Measurements from ENCODE around the gene EFEMP2.

EFEMP2 gene

DNA sequence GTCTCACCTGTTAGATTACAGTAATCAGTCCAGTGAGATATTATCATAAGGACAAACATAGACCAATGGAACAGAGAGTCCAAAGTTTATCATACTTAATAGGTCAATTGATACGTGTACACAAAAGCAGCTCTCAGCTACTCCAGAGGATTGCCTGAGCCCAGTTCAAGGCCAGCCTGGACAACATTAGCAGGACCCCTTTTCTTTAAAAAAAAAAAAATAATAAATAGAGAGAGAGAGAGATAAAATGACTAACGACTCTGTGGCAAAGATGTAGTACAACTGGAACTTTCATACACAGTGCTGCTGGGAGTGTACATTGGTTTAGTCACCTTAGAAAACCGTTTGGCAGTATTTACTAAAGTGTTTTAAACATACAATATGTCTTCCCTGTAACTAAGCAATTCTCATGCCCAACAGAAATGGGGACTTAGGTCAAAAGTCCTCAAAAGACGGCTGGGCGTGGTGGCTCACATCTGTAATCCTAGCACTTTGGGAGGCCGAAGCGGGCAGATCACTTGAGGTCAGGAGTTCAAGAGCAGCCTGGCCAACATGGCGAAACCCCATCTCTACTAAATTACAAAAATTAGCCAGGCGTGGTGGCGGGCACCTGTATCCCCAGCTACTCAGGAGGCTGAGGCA is 28.2 kb downstream of the EFEMP2 start:
- H3K79me2 ChIP-seq (ENCODE audit: insufficient read depth, low read length), result no peaks in the 10 kb centered on the region
- no peak overlapping the region for H3K4me2 ChIP-seq (ENCODE audit: low read depth, low read length, poor library complexity, severe bottlenecking)
- H3K4me1 ChIP-seq (ENCODE audit: insufficient read depth, low read length, poor library complexity, severe bottlenecking), result no peaks in the 10 kb centered on the region
- H3F3A ChIP-seq (ENCODE audit: low read depth), result no peaks in the 10 kb centered on the region
- H3K9ac ChIP-seq (ENCODE audit: low read depth, low read length, poor library complexity, severe bottlenecking), result no peak overlapping the region
- TF ChIP-seq EZH2phosphoT487 (IDR thresholded peaks at IDR 0.05; ENCODE audit: borderline replicate concordance) (no peak), CTCF (conservative IDR thresholded peaks at IDR 0.05; ENCODE audit: low read length) (no peak)
- H3K9me3 ChIP-seq (ENCODE audit: insufficient read depth, low read depth, low read length), result no peaks in the 10 kb centered on the region
- H3K27me3 ChIP-seq (ENCODE audit: insufficient read depth, low read length, poor library complexity, severe bottlenecking), result no peaks in the 10 kb centered on the region
- no peaks in the 10 kb centered on the region for H3K9me2 ChIP-seq (replicated peaks; ENCODE audit: low read depth, low read length)
- H3K4me3 ChIP-seq (ENCODE audit: low read length, poor library complexity, severe bottlenecking), result no peak overlapping the region
- no peaks in the 10 kb centered on the region for H4K20me1 ChIP-seq (ENCODE audit: insufficient read depth, low read length, poor library complexity, severe bottlenecking)
- H2AFZ ChIP-seq (ENCODE audit: low read length), result no peak overlapping the region
- no peaks in the 10 kb centered on the region for H3K36me3 ChIP-seq (ENCODE audit: insufficient read depth, low read length)

- Histone ChIP-seq H3K9me3 (ENCODE audit: insufficient read depth, low read depth, low read length) (no peaks in the 10 kb centered on the region), H4K20me1 (ENCODE audit: insufficient read depth, low read length, poor library complexity, severe bottlenecking) (no peaks in the 10 kb centered on the region), H3F3A (ENCODE audit: low read depth) (no peaks in the 10 kb centered on the region), H3K4me3 (ENCODE audit: low read length, poor library complexity, severe bottlenecking) (no peak overlapping the region), H3K27me3 (ENCODE audit: insufficient read depth, low read length, poor library complexity, severe bottlenecking) (no peaks in the 10 kb centered on the region), H3K79me2 (ENCODE audit: insufficient read depth, low read length) (no peaks in the 10 kb centered on the region), H3K36me3 (ENCODE audit: insufficient read depth, low read length) (no peaks in the 10 kb centered on the region), H3K9ac (ENCODE audit: low read depth, low read length, poor library complexity, severe bottlenecking) (no peak overlapping the region), H3K4me2 (ENCODE audit: low read depth, low read length, poor library complexity, severe bottlenecking) (no peak overlapping the region), H3K4me1 (ENCODE audit: insufficient read depth, low read length, poor library complexity, severe bottlenecking) (no peaks in the 10 kb centered on the region), H3K9me2 (replicated peaks; ENCODE audit: low read depth, low read length) (no peaks in the 10 kb centered on the region), H2AFZ (ENCODE audit: low read length) (no peak overlapping the region)
- TF ChIP-seq EZH2phosphoT487 (IDR thresholded peaks at IDR 0.05; ENCODE audit: borderline replicate concordance) (no peak), CTCF (conservative IDR thresholded peaks at IDR 0.05; ENCODE audit: low read length) (no peak)
These were observed 28.8 kb downstream of the EFEMP2 start for GRCh38 chr11:65843811-65844210.

GRCh38 chr11:65842144-65842543 is 30.5 kb downstream of the EFEMP2 start:
- no peaks in the 10 kb centered on the region for H3K79me2 ChIP-seq (ENCODE audit: insufficient read depth, low read length)
- H2AFZ ChIP-seq (ENCODE audit: low read length), result no peak overlapping the region
- no peak overlapping the region for H3K4me2 ChIP-seq (ENCODE audit: low read depth, low read length, poor library complexity, severe bottlenecking)

More at GRCh38 chr11:65842144-65842543, 30.5 kb downstream of the EFEMP2 start:
- no peaks in the 10 kb centered on the region for H3K27me3 ChIP-seq (ENCODE audit: insufficient read depth, low read length, poor library complexity, severe bottlenecking)
- no peaks in the 10 kb centered on the region for H4K20me1 ChIP-seq (ENCODE audit: insufficient read depth, low read length, poor library complexity, severe bottlenecking)
- H3K36me3 ChIP-seq (ENCODE audit: insufficient read depth, low read length), result no peaks in the 10 kb centered on the region
- no peak overlapping the region for H3K9ac ChIP-seq (ENCODE audit: low read depth, low read length, poor library complexity, severe bottlenecking)
- H3F3A ChIP-seq (ENCODE audit: low read depth), result no peaks in the 10 kb centered on the region
- TF ChIP-seq CTCF (conservative IDR thresholded peaks at IDR 0.05; ENCODE audit: low read length) (no peak), EZH2phosphoT487 (IDR thresholded peaks at IDR 0.05; ENCODE audit: borderline replicate concordance) (no peak)
- H3K9me2 ChIP-seq (replicated peaks; ENCODE audit: low read depth, low read length), result no peaks in the 10 kb centered on the region
- H3K9me3 ChIP-seq (ENCODE audit: insufficient read depth, low read depth, low read length), result no peaks in the 10 kb centered on the region
- H3K4me3 ChIP-seq (ENCODE audit: low read length, poor library complexity, severe bottlenecking), result no peak overlapping the region
- H3K4me1 ChIP-seq (ENCODE audit: insufficient read depth, low read length, poor library complexity, severe bottlenecking), result no peaks in the 10 kb centered on the region
